ENCODE data around the gene PHACTR1.

The PHACTR1 gene

GRCh38 chr6:13248584-13248985, 532.0 kb downstream of the PHACTR1 start:
- DNase-seq: no peak

- no peak for DNase-seq
These were observed 532.4 kb downstream of the PHACTR1 start for GRCh38 chr6:13248994-13249393.

- DNase-seq: no peak
These were observed 533.2 kb downstream of the PHACTR1 start for GRCh38 chr6:13249817-13250216.

GRCh38 chr6:13250703-13251102, 534.1 kb downstream of the PHACTR1 start:
- no peak for DNase-seq

- no peak for DNase-seq
These were observed 534.7 kb downstream of the PHACTR1 start for GRCh38 chr6:13251242-13251641.

GRCh38 chr6:13252790-13253189, 536.2 kb downstream of the PHACTR1 start:
- DNase-seq: no peak

GRCh38 chr6:13253272-13253671, 536.7 kb downstream of the PHACTR1 start:
- DNase-seq: peak; percentile 61 to 77

- peak; percentile 92 to 93 for DNase-seq
These were observed 539.9 kb downstream of the PHACTR1 start for GRCh38 chr6:13256266-13257001.

GRCh38 chr6:13259393-13259792, 542.8 kb downstream of the PHACTR1 start:
- no peak for DNase-seq

GRCh38 chr6:13260101-13260598, 543.6 kb downstream of the PHACTR1 start:
- DNase-seq: no peak

- no peak for DNase-seq
These were observed 544.3 kb downstream of the PHACTR1 start for GRCh38 chr6:13260831-13261230.

GRCh38 chr6:13261464-13261994, 545.0 kb downstream of the PHACTR1 start:
- peak; percentile 78 to 80 for DNase-seq

GRCh38 chr6:13262302-13263230, 546.0 kb downstream of the PHACTR1 start:
- DNase-seq: no peak

GRCh38 chr6:13263669-13264068, 547.1 kb downstream of the PHACTR1 start:
- no peak for DNase-seq

GRCh38 chr6:13267142-13267651, 550.6 kb downstream of the PHACTR1 start:
- no peak for DNase-seq

GRCh38 chr6:13268913-13269518, 552.4 kb downstream of the PHACTR1 start:
- no peak for DNase-seq

GRCh38 chr6:13272131-13273046, 555.8 kb downstream of the PHACTR1 start:
- peak; percentile 86 to 92 for DNase-seq

GRCh38 chr6:13273202-13273930, 556.8 kb downstream of the PHACTR1 start:
- peak in 1 of 2 donors; percentile 22 for DNase-seq

- DNase-seq: peak; percentile 84 to 94
These were observed 557.6 kb downstream of the PHACTR1 start for GRCh38 chr6:13273931-13274706.

Measured in inflammatory macrophage treated with lipopolysaccharide for 1 hour (primary cell).